GM06990 (cell line): ENCODE measurements around the gene PTPRD.
"Not testable (repeated sequence)": the region's sequence is repeated elsewhere in the genome, so short reads cannot be mapped to it uniquely, and the experiment has no call there.

Experiments used
- DNase-seq: peaks from one replicate; pipeline ENCODE4 v3.0.0-alpha.2; 2011; ENCODE audit not compliant: insufficient read length; ENCODE audit errors: extremely low read depth
- H3K27me3 ChIP-seq: replicated peaks from 2 replicates; pipeline ENCODE4 v1.6.0; 2011; ENCODE audit warnings: low read length; ENCODE audit not compliant: control insufficient read depth, insufficient read depth
- H3K36me3 ChIP-seq: 2 replicates; pipeline ENCODE4 v1.5.1; 2011; ENCODE audit warnings: low read length; ENCODE audit not compliant: control insufficient read depth, insufficient read depth
- H3K4me3 ChIP-seq: replicated peaks from 2 replicates; pipeline ENCODE4 v1.5.1; 2011; ENCODE audit warnings: low read depth, mild to moderate bottlenecking, control low read depth, low read length
- TF ChIP-seq, protein P1 (sequence below): IDR thresholded peaks from 2 replicates; pipeline ENCODE4 v1.5.1; 2011; ENCODE audit warnings: low read length, control low read depth, mild to moderate bottlenecking, inconsistent platforms; ENCODE audit not compliant: insufficient read depth, poor library complexity, severe bottlenecking

PTPRD gene

DNA sequence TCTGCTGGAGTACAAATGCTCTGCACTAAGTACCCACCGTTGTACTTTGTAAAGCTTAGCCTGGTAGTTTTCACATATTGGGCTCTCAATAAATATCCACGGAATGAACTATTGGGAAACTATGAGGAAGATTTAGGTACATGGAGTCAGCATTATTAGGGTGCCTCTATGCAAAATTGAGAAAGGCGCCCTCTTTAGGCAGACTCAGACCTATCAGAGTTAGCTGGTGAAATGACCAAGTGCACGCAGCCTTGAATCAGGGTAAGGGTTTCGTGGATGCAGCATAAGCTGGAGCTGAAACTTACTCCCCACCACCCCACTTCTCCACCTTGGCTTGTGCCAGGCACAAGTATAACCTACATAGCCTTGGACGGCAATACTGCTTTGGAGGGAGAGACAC lies 1634.5 kb downstream of the PTPRD start:
- H3K4me3 ChIP-seq, result no peak overlapping the region
- TF ChIP-seq, protein P1, sequence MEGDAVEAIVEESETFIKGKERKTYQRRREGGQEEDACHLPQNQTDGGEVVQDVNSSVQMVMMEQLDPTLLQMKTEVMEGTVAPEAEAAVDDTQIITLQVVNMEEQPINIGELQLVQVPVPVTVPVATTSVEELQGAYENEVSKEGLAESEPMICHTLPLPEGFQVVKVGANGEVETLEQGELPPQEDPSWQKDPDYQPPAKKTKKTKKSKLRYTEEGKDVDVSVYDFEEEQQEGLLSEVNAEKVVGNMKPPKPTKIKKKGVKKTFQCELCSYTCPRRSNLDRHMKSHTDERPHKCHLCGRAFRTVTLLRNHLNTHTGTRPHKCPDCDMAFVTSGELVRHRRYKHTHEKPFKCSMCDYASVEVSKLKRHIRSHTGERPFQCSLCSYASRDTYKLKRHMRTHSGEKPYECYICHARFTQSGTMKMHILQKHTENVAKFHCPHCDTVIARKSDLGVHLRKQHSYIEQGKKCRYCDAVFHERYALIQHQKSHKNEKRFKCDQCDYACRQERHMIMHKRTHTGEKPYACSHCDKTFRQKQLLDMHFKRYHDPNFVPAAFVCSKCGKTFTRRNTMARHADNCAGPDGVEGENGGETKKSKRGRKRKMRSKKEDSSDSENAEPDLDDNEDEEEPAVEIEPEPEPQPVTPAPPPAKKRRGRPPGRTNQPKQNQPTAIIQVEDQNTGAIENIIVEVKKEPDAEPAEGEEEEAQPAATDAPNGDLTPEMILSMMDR, result peak; percentile 6
- H3K36me3 ChIP-seq, result no peaks in the 10 kb centered on the region
- H3K27me3 ChIP-seq, result no peaks in the 10 kb centered on the region
- DNase-seq, result no peak

DNA sequence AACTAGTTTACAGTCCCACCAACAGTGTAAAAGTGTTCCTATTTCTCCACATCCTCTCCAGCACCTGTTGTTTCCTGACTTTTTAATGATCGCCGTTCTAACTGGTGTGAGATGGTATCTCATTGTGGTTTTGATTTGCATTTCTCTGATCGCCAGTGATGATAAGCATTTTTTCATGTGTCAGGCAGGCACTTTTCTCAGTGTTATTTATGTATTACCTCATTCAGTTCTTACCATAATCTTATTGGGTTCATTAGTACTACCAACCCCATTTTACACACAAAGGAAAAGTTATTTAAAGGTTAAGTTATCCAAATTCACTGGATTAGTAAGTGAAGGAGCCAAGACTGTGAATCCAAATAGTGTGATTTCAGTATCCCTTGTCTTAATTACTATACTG lies 1644.5 kb downstream of the PTPRD start:
- not testable (repeated sequence) for DNase-seq, H3K36me3 ChIP-seq, H3K4me3 ChIP-seq, H3K27me3 ChIP-seq

DNA sequence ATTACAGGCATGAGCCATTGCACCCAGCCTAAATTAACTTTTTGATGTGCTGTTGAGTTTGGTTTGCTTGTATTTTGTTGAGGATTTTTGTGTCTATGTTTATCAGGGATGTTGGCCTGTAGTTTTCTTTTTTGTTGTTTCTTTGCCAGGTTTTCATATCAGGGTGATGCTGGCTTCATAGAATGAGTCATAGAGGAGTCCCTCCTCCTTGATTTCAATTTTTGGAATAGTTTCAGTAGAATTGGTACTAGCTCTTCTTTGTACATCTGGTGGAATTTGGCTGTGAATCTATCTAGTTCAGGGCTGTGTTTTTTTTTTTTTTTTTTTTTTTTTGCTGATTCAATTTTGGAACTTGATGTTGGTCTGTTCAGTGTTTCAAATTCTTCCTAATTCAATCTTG lies 1648.9 kb downstream of the PTPRD start:
- no peaks in the 10 kb centered on the region for H3K36me3 ChIP-seq
- no peak overlapping the region for H3K4me3 ChIP-seq
- TF ChIP-seq, protein P1, result no peak
- no peaks in the 10 kb centered on the region for H3K27me3 ChIP-seq
- no peak for DNase-seq

DNA sequence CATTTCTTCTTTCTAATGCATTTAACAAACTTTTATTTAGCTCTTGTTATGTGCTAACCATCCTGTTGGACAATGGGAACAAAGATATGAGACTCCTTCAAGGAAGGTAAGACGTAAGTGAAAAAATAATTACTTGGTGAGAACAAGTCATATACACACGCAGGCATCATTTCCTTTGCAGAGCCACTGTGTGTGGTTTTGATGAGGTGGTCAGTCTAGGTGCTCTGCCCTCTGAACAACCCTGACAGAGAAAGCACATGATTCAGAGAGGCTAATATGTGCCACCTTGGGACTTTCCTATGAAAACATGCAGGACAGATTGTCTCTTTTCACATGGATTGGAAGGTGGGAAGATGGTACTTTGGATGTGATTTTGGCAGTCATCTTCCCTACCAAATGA lies 1650.7 kb downstream of the PTPRD start:
- Histone ChIP-seq H3K36me3 (no peaks in the 10 kb centered on the region), H3K4me3 (no peak overlapping the region), H3K27me3 (no peaks in the 10 kb centered on the region)
- DNase-seq, result no peak
- TF ChIP-seq, protein P1, result no peak

DNA sequence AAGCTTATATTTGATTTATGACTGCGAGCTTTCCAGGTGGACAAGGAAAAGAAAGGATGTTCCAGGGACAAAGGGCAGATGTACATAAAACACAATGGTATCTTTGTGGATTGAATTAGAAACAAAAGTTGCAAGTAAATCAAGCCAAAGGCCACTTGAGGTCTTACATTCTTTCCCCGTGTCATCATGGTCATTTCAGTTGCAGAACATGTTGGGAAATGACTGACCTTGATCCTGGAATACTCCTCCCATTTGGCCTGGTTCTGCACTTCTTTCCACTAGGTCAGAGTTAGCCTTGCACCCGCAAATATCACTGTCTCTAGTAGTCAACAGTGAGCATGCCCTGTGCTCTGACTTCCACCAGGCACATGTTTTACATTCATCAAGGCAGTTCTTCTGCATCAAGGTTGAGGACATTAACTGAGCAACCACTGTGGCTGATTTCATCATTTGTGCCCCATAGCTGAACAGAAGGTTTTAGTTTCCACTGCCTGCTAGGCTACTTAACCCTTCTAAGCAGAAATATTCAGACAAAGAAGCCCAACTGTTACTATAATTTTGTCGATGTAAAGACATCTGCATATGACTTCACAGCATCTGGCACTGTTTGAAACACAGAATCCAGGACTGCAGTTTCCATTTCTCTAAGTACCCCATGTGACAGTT lies 1651.5 kb downstream of the PTPRD start:
- DNase-seq, result no peak
- no peak overlapping the region for H3K4me3 ChIP-seq
- TF ChIP-seq, protein P1, result no peak
- H3K27me3 ChIP-seq, result no peaks in the 10 kb centered on the region
- H3K36me3 ChIP-seq, result no peaks in the 10 kb centered on the region

DNA sequence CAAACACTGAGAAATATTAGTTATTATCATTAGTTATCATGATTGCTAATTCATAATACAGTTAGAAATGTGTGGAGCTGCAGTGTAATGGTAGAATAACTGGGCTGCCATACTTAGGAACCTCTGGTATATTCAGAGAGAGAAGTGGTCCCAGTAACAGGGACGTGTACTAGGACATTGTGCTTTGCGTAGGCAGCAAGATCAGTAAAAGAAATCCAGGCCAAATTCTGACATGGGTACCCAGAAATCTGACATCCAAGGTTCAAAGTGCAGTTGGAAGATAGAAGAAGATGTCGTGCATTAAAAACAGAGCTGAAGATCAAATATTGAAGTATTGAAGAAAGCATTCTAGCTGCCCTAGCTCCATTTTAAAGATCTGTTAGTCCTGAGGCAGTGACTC lies 1652.5 kb downstream of the PTPRD start:
- TF ChIP-seq, protein P1, result no peak
- Histone ChIP-seq H3K27me3 (no peaks in the 10 kb centered on the region), H3K4me3 (no peak overlapping the region), H3K36me3 (no peaks in the 10 kb centered on the region)
- no peak for DNase-seq
